HG03469 (cell line): ENCODE data around the gene MT1G.
"Not testable (repeated sequence)": the region's sequence is repeated elsewhere in the genome, so short reads cannot be mapped to it uniquely, and the experiment has no call there.

Source experiments
- ATAC-seq: cut with Tn5 transposase; IDR thresholded peaks from one replicate; pipeline ENCODE4 v1.9.1; 2021; ENCODE audit warnings: mild to moderate bottlenecking, moderate library complexity, moderate number of reproducible peaks; ENCODE audit not compliant: unreplicated experiment

Gene MT1G

GRCh38 chr16:56665286-56666261 is 2.3 kb downstream of the MT1G start:
- ATAC-seq = not testable (repeated sequence)

DNA sequence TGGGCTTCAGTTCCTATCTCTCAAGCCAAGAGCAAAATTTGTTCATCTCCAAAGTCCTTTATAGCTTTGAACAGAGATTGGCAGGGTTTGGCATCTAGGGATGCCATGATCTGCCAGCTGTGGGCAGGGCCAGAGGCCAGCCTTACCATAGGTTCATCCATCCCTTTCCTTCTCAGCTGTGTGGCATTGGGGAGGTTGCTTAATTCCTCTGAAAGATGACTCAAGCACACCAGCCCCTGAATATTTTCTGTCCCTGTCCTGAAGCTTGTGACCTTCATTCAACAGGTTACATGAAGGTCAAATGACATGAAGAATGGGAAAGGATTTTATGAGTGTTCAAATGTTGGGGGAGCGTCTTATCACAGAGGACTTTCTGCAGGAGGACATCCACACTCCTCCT is 3.4 kb downstream of the MT1G start:
- ATAC-seq = no peak

- ATAC-seq = no peak
Measured at GRCh38 chr16:56662357-56663354, 5.2 kb downstream of the MT1G start.

- ATAC-seq = no peak
Measured at GRCh38 chr16:56658327-56658875, 9.5 kb downstream of the MT1G start.

DNA sequence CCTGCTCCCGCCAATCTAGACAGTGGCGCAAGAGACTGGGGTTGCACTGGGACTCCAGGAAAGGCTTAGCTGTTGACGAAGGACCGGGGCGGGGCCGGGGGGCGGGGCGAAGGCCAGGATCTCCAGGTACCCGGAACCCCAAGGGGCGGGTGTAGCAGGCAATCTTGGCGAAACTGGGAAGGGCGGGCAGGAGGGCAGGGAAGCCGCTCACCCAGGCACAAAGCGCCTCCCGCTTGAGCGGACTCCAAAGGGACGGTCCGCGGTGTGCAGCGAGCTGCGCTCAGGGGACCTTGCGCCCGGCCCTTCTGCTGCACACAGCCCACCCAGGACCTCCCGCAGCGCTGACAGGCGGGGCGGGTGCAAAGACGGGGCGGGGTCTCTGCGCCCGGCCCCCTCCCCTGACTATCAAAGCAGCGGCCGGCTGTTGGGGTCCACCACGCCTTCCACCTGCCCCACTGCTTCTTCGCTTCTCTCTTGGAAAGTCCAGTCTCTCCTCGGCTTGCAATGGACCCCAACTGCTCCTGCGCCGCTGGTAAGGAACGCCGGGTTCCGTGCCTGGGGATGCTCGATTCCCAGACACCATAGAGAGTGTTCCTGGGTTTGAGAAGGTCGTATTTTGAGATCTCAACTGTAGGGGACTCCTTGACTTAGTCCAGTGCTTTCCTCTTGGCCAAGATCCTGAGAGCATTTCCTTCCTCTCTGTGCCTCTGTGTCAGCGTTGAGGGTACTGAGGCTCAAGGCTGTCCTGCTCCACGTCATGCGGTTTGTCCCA is 10.1 kb downstream of the MT1G start, which contains the start of gene MT1F:
MT1F (plus strand) TSS at position 405 of the 772 bp plus-strand sequence; CDS start at position 505, 100 bp downstream.
- no peak for ATAC-seq

DNA sequence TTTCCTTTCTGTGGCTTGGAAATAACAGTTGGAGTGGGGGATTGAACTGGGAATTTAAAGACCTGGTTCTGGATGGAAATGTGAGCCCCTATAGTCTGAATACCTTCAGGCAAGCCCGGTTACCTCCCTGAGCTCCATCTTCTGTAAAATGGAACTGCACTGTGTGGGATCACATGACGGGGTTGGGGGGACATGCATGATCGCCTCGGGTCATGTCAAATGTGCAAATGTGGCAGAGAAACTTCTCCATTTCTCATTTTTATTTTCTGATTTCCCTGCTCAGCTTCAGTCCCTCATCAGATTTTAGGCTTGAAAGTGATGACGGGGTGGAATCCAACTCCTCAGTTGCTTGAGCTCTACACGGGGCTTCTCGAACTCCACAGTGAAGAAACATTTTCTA is 14.6 kb downstream of the MT1G start:
- no peak for ATAC-seq

GRCh38 chr16:56652600-56652999 is 15.3 kb downstream of the MT1G start:
- no peak for ATAC-seq

DNA sequence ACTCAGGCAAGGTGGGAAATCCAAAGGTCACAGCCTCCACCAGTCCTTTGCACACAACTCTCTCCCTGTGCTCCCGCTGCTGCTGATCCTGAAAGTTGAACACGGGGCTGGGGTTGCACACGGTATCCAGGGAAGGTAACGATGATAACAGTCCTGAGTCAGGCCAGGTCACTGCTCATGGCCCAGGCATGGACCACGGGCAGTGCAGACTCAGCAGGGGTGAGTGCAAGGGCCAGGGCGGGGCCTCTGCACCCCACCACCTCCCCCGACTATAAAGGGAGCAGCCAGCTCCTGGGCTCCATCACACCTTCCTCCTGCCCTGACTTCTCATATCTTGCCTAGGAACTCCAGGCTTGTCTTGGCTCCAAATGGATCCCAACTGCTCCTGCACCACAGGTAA is 16.3 kb downstream of the MT1G start, which contains the start of gene MT1B:
MT1B (plus strand) TSS at position 301 of the 400 bp plus-strand sequence; CDS start at position 369, 68 bp downstream.
- no peak for ATAC-seq

DNA sequence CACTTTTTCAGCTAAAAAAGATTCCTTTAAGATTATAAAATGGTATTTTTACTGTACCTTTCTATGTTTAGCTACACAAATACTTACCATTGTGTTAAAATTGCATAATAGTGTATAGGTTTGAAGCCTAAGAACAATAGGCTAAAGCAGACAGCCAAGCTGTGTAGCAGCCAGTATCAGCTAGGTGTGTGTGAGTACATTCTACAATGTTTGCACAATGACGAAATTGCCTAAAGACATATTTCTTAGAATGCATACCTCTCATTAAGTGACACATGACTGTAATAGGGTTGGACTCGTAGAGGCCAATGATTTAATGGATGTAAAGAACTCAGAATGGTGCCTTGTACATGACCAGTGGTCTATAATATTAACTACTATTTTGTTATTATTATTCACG is 18.0 kb downstream of the MT1G start:
- ATAC-seq = no peak

GRCh38 chr16:56649271-56649670 is 18.6 kb downstream of the MT1G start:
- no peak for ATAC-seq

- ATAC-seq = no peak
Measured at GRCh38 chr16:56647641-56648431, 20.0 kb downstream of the MT1G start.

GRCh38 chr16:56645838-56646237 is 22.0 kb downstream of the MT1G start:
- ATAC-seq = no peak

DNA sequence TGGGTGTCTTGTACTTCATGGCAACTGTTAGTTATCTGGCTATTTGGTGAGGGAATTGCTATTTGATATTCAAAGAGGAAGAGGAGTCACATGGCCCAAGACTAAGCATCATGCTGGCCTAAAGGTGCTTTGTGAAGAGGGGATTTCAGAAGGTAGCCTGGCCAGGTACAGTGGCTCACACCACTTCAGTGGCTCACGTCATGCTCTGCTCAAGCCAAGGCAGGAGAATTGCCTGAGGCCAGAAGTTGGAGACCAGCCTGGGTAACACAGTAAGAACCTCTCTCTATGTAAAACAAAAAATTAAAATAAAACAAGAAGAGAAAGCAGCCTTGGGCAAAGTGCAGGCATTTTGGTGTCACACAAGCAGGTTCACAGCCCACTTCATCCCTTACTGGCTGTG is 22.6 kb downstream of the MT1G start:
- no peak for ATAC-seq

DNA sequence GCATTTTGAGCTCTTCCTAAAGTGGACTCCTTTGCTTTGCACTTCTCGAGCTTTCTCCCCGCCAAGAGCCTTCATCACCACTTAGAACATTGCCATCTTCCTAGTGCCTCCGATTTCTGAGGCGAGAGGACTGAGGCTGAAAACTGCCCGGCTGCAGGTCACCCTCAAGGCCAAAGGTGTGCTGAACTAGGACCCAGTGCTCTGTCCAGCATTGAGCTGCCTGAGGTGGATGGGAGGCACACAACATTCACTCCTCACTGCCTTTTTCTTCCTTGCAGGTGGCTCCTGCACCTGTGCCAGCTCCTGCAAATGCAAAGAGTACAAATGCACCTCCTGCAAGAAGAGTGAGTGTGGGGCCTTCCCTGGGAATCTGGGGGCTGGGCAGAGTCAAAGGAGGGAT is 24.0 kb downstream of the MT1G start:
- ATAC-seq = no peak

DNA sequence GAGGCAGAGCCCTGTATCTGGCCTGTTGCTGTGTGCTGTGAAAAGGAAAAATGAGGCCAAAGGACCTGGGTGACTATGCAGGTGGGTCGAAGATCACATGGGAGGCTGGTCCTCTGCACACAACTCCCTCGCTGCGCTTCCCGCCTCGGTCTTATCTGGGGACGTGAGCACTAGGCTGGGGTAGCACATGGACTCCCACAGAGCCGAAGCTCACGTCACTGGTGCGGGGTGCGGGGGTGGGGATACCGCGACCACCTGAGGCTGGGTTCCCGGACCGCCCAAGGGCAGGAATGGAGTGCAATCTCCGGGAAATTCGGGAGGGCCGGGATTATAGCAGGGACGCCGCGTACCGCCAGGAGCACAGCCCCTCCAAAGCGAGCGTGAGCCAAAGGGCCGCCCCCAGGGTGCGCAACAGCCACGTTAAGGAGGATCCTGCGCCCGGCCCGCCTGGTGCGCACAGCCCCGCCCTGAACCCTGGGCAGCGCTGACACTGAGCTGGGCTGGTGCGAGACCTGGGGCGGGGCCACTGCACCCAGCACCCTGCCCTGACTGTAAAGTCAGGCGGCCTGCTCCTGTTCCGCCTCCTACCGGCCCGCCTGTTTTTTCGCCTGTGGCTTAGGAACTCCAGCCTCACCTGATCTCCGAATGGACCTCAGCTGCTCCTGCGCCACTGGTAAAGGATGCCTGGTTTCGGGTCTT is 24.6 kb downstream of the MT1G start:
- ATAC-seq = no peak

- no peak for ATAC-seq
Measured at GRCh38 chr16:56641166-56641565, 26.7 kb downstream of the MT1G start.

DNA sequence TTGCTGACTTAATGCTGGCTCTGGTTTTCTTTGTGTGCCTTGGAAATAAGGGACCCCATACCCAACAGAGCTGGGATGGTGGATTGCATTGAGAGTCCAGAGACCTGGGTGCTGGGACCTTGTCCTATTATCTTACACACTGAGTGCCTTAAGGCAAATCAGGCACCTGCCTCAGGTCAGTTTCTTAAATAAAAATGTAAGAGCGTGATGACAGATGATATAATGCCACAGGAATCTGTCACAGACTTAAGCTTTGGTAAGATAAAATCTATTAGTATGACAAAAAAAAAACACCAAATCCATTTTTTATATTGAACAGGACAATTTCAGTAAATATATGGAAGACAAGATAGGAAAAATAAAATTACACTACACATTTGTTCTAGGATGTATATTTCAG is 27.8 kb downstream of the MT1G start:
- ATAC-seq = no peak

DNA sequence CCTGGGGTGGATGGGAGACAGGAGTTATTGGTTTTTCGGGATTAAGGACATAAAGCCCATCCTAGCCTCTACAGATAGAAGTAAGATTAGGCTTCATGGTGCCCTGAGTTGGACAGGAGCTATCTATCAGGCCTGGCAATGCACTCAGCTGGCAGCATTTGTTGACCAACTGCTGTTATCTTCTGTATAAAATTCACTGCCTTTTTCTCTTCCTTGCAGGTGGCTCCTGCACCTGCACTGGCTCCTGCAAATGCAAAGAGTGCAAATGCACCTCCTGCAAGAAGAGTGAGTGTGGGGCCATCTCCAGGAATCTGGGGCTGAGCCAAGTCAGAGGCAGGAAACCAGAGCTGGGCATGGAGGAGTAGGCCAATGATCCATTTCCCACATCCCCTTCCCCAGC is 28.8 kb downstream of the MT1G start:
- ATAC-seq = no peak
